Measurements from ENCODE around the gene SH3RF2.

GRCh38 chr5:146032911-146033310 is 96.5 kb downstream of the SH3RF2 start:
- TF ChIP-seq POLR2AphosphoS5 (IDR thresholded peaks at IDR 0.05; ENCODE audit: borderline replicate concordance, low read depth, low read length) (no peak), EZH2 (IDR thresholded peaks at IDR 0.05) (no peak), FOXP2 (optimal IDR thresholded peaks at IDR 0.05; ENCODE audit: control extremely low read depth, extremely low read length, insufficient read depth) (no peak)
